ENCODE results near the gene TMPRSS4. TPM values are rescaled to one million over a fixed set of nuclear protein-coding genes. Genes with fewer than 3 reads are reported as not detected.

The TMPRSS4 gene
- total RNA-seq, 4 donors from 2014 or later, result 41.3 to 274 (median 159) TPM

GRCh38 chr11:118064956-118065355, 11.9 kb upstream of the TMPRSS4 start:
- TF ChIP-seq POLR2A (IDR thresholded peaks at IDR 0.05), result no peak
- TF ChIP-seq CTCF (IDR thresholded peaks at IDR 0.05), result no peak
- H3K27ac ChIP-seq, result no peak overlapping the region
- H3K4me1 ChIP-seq, result no peaks in the 10 kb centered on the region
- H3K27me3 ChIP-seq, result no peaks in the 10 kb centered on the region
- H3K36me3 ChIP-seq, result no peaks in the 10 kb centered on the region
- no peaks in the 10 kb centered on the region for H3K9me3 ChIP-seq
- peak in 1 of 3 donors; percentile 24 for DNase-seq
- H3K4me3 ChIP-seq, result no peak overlapping the region

- no peaks in the 10 kb centered on the region for H3K9me3 ChIP-seq
- DNase-seq, result no peak
- no peaks in the 10 kb centered on the region for H3K27me3 ChIP-seq
- H3K4me1 ChIP-seq, result no peaks in the 10 kb centered on the region
- no peaks in the 10 kb centered on the region for H3K36me3 ChIP-seq
- H3K4me3 ChIP-seq, result no peak overlapping the region
- H3K27ac ChIP-seq, result no peak overlapping the region
- no peak for TF ChIP-seq CTCF (IDR thresholded peaks at IDR 0.05)
- TF ChIP-seq POLR2A (IDR thresholded peaks at IDR 0.05), result no peak
These were observed 11.5 kb upstream of the TMPRSS4 start for GRCh38 chr11:118065384-118065783.

GRCh38 chr11:118067006-118067405, 9.9 kb upstream of the TMPRSS4 start:
- H3K27ac ChIP-seq, result no peak overlapping the region
- H3K4me3 ChIP-seq, result no peak overlapping the region
- no peaks in the 10 kb centered on the region for H3K27me3 ChIP-seq
- H3K9me3 ChIP-seq, result no peaks in the 10 kb centered on the region
- H3K36me3 ChIP-seq, result no peaks in the 10 kb centered on the region
- TF ChIP-seq CTCF (IDR thresholded peaks at IDR 0.05), result no peak
- TF ChIP-seq POLR2A (IDR thresholded peaks at IDR 0.05), result no peak
- no peaks in the 10 kb centered on the region for H3K4me1 ChIP-seq
- no peak for DNase-seq

- Histone ChIP-seq H3K27ac (no peak overlapping the region), H3K36me3 (no peaks in the 10 kb centered on the region), H3K27me3 (no peaks in the 10 kb centered on the region), H3K4me3 (no peak overlapping the region), H3K4me1 (no peaks in the 10 kb centered on the region), H3K9me3 (no peaks in the 10 kb centered on the region)
- DNase-seq, result no peak
- no peak for TF ChIP-seq CTCF (IDR thresholded peaks at IDR 0.05)
- no peak for TF ChIP-seq POLR2A (IDR thresholded peaks at IDR 0.05)
These were observed 8.5 kb upstream of the TMPRSS4 start for GRCh38 chr11:118068206-118068944.

GRCh38 chr11:118068945-118069612, 7.8 kb upstream of the TMPRSS4 start:
- Histone ChIP-seq H3K36me3 (no peaks in the 10 kb centered on the region), H3K4me1 (no peaks in the 10 kb centered on the region), H3K4me3 (no peak overlapping the region), H3K27me3 (no peaks in the 10 kb centered on the region), H3K9me3 (no peaks in the 10 kb centered on the region), H3K27ac (no peak overlapping the region)
- no peak for DNase-seq
- TF ChIP-seq POLR2A (IDR thresholded peaks at IDR 0.05) (no peak), CTCF (IDR thresholded peaks at IDR 0.05) (no peak)
